Astrocyte (in vitro differentiated cells and primary cell): Measurements from ENCODE around the gene C15orf39.

Experiments
- CTCF ChIP-seq: IDR thresholded peaks from 2 replicates; pipeline ENCODE4 v1.5.1; 2011; ENCODE audit warnings: low read depth, mild to moderate bottlenecking, inconsistent platforms, low read length, moderate library complexity; ENCODE audit not compliant: insufficient read depth
- EZH2 ChIP-seq: IDR thresholded peaks from 2 replicates; pipeline ENCODE4 v1.6.1; 2012; ENCODE audit warnings: mild to moderate bottlenecking, low read length, inconsistent platforms; ENCODE audit not compliant: insufficient read depth

- no peak for TF ChIP-seq EZH2
- TF ChIP-seq CTCF = no peak
These were observed 27.1 kb downstream of the C15orf39 start for GRCh38 chr15:75228787-75229186.
